SJSA1 (cell line): ENCODE data around the gene DAO. TPM values are rescaled to one million over a fixed set of nuclear protein-coding genes. Genes with fewer than 3 reads are reported as not detected.
A peak's percentile ranks its signal among the peaks of the same experiment; 100 is the strongest.
"Not testable (repeated sequence)": the region's sequence is repeated elsewhere in the genome, so short reads cannot be mapped to it uniquely, and the experiment has no call there.

Source experiments
- DNase-seq, 2 experiments: peaks; one replicate each; pipeline ENCODE4 v3.0.0-alpha.2; 2015 to 2020; ENCODE audit warnings: low spot score in 2 of 2, low read depth in 1 of 2
- H3K27ac ChIP-seq: fragments of 250-450 bp; sonication (Bioruptor Pico); 2 replicates; pipeline ENCODE4 v1.5.1; 2020; ENCODE audit warnings: mild to moderate bottlenecking, moderate library complexity
- H3K27me3 ChIP-seq: fragments of 250-450 bp; sonication (Bioruptor Pico); replicated peaks from 2 replicates; pipeline ENCODE4 v1.5.1; 2020; ENCODE audit warnings: mild to moderate bottlenecking, moderate library complexity
- H3K36me3 ChIP-seq: fragments of 250-450 bp; sonication (Bioruptor Pico); 2 replicates; pipeline ENCODE4 v1.5.1; 2020; ENCODE audit warnings: mild to moderate bottlenecking
- H3K4me1 ChIP-seq: fragments of 250-450 bp; sonication (Bioruptor Pico); replicated peaks from 2 replicates; pipeline ENCODE4 v1.6.1; 2021; ENCODE audit warnings: mild to moderate bottlenecking
- H3K4me3 ChIP-seq: fragments of 250-450 bp; sonication (Bioruptor Pico); 2 replicates; pipeline ENCODE4 v1.5.1; 2020; ENCODE audit warnings: mild to moderate bottlenecking
- H3K9me3 ChIP-seq: fragments of 250-450 bp; sonication (Bioruptor Pico); replicated peaks from 2 replicates; pipeline ENCODE4 v1.5.1; 2020; ENCODE audit warnings: mild to moderate bottlenecking
- total RNA-seq: library from RNA; depleted of rRNA; stranded (reverse); fragments of >200 nt; shearing (Covaris generic); gene quantifications from 2 replicates; pipeline ENCODE4 v1.2.3, GENCODE V29; 2014

The DAO gene
- total RNA-seq, 1 experiment from 2014 or later: not detected

DNA sequence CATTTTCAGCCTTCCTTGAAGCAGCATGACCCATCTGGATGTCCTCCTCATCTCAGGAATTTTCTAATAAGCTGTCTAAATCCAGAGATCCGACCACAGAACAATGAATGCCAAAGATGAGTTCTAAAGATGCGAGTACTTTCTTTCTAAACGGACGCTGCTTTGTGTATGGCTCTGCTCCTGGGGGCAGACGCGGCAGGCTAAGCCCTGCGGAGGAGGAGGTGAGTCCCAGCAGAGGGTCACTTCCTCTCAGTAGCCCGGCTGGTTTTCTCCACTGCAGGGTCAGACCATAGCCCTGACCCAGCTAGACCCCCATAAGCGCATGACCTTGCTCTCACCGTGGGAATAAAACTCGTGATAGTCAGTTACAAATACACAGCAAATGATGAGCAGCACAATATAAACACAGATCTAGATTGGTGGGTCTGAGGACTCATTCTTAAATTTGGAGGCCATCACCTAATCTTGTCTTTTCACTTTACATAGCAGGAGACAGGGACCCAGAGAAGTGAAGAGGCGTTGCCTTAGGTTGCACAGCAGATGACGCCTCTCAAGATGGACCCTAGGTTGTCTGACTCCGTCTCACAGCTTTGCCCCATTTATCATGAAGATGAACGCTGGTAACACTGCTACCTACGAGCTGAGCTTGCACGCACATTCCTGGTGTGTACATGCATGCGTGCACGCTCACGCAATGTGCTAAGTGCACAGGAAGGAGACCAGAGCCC is 39.1 kb upstream of the DAO start:
- peaks cover 72% of the 10 kb centered on the region for H3K36me3 ChIP-seq
- no peaks in the 10 kb centered on the region for H3K9me3 ChIP-seq
- no peaks in the 10 kb centered on the region for H3K27me3 ChIP-seq
- DNase-seq: peak in 1 of 2 experiments; percentile 60
- H3K4me3 ChIP-seq: no peak overlapping the region
- H3K4me1 ChIP-seq: peaks cover 81% of the 10 kb centered on the region
- peak overlapping the region; percentile 99 for H3K27ac ChIP-seq

- H3K4me3 ChIP-seq, H3K27me3 ChIP-seq, H3K27ac ChIP-seq, H3K9me3 ChIP-seq, DNase-seq: not testable (repeated sequence)
- Histone ChIP-seq H3K4me1 (peaks cover 72% of the 10 kb centered on the region), H3K36me3 (peaks cover 74% of the 10 kb centered on the region)
These were observed 38.1 kb upstream of the DAO start for GRCh38 chr12:108841825-108842224.

DNA sequence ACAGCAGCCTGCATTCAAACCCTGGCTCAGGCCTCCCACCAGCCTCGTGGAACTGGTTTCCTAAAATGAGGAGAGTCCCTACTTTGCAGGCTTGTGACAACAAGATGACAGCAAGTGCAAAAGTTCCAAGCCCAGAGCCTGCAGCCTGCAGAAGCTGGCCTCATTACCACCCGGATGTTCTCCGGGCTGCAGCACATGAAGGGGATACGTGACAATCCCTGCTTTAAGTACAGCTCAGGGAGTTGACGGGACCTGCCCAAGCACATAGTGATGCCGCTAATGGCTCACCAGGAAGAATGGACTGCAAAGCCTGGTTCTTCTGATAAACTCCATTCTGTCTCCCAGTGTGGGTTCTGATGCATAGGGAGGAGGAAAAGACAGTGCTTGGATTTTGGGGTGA is 37.5 kb upstream of the DAO start:
- peaks cover 67% of the 10 kb centered on the region for H3K4me1 ChIP-seq
- H3K27me3 ChIP-seq: no peaks in the 10 kb centered on the region
- H3K36me3 ChIP-seq: peaks cover 74% of the 10 kb centered on the region
- H3K4me3 ChIP-seq: no peak overlapping the region
- no peak overlapping the region for H3K27ac ChIP-seq
- no peaks in the 10 kb centered on the region for H3K9me3 ChIP-seq
- DNase-seq: no peak

DNA sequence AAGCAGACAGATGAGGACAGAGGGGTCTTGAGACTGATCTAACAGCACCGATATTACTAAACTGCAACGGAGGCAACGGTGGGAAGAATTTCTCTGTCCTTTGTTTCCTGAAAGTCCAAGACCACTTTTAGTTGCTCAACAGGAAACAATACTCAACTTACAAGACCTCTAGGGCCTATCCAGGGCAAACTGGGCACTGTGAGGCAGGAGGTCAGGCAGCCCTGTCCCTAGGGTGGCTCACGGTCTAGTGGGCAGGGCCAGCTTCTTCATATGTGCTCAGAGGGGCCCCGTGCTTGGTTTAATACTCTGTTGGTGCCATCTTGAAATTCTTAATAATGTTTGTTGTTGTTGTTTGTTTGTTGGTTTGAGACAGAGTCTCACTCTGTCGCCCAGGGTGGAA is 36.7 kb upstream of the DAO start:
- Histone ChIP-seq H3K27ac (peak overlapping the region; percentile 60), H3K4me1 (peaks cover 59% of the 10 kb centered on the region), H3K9me3 (no peaks in the 10 kb centered on the region), H3K4me3 (no peak overlapping the region), H3K36me3 (peaks cover 79% of the 10 kb centered on the region), H3K27me3 (no peaks in the 10 kb centered on the region)
- no peak for DNase-seq

DNA sequence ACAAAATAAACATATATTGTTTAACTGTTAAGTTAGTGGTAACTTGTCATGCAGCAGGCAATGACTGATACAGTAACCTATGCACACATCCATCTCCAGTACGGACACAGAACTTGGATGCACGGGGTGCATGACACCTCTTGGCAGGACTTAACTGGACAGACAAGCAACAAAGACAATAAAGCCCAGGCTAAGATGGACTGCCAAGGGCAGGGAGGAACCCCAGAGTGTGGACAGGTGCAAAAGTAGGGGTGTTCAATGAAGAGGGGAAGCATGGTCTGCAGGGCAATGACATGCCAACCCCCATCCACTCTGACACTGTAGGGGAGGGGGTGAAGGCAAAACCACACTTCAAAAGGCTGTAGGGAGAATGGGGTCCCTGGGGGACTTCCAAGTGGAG is 34.2 kb upstream of the DAO start:
- no peak for DNase-seq
- no peak overlapping the region for H3K27ac ChIP-seq
- peaks cover 82% of the 10 kb centered on the region for H3K36me3 ChIP-seq

DNA sequence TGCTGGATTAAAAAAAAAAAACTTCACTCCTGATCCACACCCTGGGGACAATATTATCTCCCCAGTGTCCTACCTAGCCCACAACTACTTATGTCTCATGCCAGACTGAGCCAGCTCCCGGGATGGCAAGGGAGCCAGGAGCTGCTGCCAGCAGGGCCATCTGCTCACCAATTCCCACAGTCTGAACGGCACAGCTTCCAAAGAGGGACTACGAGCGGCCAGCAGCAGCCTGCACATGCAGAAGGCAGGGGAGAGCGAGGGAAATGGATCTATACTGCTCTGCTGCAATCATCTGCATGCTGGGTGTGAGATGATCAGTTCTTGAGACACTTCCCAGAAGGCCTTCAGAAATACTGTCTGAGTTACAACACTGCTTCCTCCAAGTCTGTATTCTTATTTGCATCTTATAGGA is 33.6 kb upstream of the DAO start:
- Histone ChIP-seq H3K9me3 (no peaks in the 10 kb centered on the region), H3K27me3 (no peaks in the 10 kb centered on the region), H3K4me3 (no peak overlapping the region), H3K27ac (no peak overlapping the region), H3K4me1 (peaks cover 46% of the 10 kb centered on the region), H3K36me3 (peaks cover 81% of the 10 kb centered on the region)
- no peak for DNase-seq

More for the DNA sequence above, 34.2 kb upstream of the DAO start:
- Histone ChIP-seq H3K4me1 (peaks cover 46% of the 10 kb centered on the region), H3K4me3 (no peak overlapping the region), H3K27me3 (no peaks in the 10 kb centered on the region), H3K9me3 (no peaks in the 10 kb centered on the region)

DNA sequence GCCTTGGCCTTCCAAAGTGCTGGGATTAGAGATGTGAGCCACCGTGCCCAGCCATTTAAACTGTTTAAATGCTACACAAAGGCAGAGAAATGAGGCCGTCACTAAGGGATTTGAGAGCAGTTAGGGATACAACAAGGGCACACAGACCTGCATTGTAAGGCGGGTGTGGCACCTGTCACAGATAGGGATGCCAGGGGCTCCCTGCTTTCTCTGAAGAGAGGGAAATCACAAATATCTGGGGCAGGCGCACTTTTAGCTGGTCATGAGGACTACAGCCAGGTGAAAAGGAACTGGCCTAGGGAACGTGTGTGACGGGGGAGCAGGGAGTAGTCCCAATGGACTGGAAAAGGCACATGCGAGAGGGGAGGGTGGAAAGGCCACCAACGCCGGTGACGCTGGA is 32.2 kb upstream of the DAO start:
- peaks cover 82% of the 10 kb centered on the region for H3K36me3 ChIP-seq
- no peak for DNase-seq
- H3K27me3 ChIP-seq: no peaks in the 10 kb centered on the region
- no peak overlapping the region for H3K4me3 ChIP-seq
- peaks cover 38% of the 10 kb centered on the region for H3K4me1 ChIP-seq
- H3K9me3 ChIP-seq: no peaks in the 10 kb centered on the region
- H3K27ac ChIP-seq: no peak overlapping the region

- Histone ChIP-seq H3K36me3 (peaks cover 80% of the 10 kb centered on the region), H3K27ac (peak overlapping the region; percentile 11; the same call in 1 of the 2 replicates), H3K9me3 (no peaks in the 10 kb centered on the region), H3K4me3 (no peak overlapping the region), H3K4me1 (peaks cover 41% of the 10 kb centered on the region), H3K27me3 (no peaks in the 10 kb centered on the region)
- DNase-seq: peak in 1 of 2 experiments; percentile 72
These were observed 30.2 kb upstream of the DAO start for GRCh38 chr12:108849660-108850059.

DNA sequence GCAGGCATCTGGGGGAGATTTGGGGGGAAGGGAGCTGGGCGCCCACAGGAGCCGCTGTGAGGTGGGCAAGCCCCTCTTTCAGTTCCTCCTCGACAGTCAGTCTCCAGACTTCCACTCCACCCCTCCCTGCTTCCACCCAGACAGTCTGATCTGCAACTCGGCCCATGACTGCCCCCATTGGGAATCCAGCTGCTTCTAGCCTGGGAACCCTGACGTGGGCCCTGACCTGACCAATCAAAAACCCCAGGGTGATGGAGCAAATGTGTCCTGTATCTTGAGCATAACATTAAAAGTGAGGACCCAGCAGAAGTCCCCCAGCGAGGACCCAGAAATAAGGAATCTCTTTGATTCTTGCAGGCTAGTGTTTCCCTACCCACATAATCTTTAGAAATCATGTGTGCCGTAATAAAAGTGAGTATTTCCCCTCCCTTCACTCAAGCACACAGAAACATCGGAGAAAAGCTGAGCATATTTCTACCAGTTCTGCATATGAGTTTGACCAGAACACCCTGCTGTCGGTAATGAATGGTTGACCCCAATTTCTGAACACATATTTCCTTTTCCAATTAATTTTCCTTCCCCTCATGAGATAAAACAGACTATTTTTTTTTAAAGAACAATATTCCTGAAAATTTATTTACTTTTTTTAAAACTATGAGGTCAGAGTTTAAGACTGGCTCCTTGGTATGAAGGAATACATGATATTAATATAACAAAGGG is 28.9 kb upstream of the DAO start:
- peak; percentile 59 to 87 for DNase-seq
- Histone ChIP-seq H3K4me3 (no peak overlapping the region), H3K36me3 (peaks cover 78% of the 10 kb centered on the region), H3K27ac (peak overlapping the region; percentile 43), H3K4me1 (peaks cover 55% of the 10 kb centered on the region), H3K27me3 (no peaks in the 10 kb centered on the region), H3K9me3 (no peaks in the 10 kb centered on the region)

DNA sequence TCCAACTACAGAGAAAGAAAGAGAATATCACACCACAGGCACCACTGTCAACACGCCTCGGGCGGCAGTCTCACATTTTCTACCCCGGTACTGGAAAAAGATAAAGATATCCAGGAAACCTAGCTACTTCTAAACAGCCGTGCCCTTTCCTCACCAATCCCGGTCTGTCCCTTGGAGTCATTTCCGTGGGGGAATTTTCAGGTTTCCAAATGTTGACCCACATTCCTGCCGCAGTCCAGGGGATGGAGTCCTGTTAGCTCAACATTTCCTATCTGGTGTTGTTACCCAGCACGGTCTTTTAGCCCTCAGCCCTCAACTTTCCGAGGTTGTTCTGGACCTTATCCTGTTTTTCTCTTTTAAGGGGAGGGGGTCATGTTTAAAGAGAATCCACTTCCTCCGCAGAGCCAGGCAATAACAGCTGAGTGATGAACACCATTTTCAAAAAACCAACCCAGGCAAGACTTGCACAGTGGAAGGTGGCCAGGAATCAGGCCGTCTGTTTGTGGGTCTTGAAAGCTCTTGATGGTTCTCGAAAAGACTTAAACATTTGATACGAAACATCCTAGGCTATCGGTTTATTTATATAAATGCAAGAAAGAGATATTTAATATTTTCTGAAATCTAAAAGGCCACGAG is 27.1 kb upstream of the DAO start:
- no peak for DNase-seq
- H3K4me1 ChIP-seq: peaks cover 65% of the 10 kb centered on the region

GRCh38 chr12:108853426-108853825 is 26.5 kb upstream of the DAO start:
- DNase-seq: no peak
- H3K4me3 ChIP-seq: no peak overlapping the region
- peak overlapping the region; percentile 99 for H3K27ac ChIP-seq
- H3K9me3 ChIP-seq: no peaks in the 10 kb centered on the region
- no peaks in the 10 kb centered on the region for H3K27me3 ChIP-seq
- H3K36me3 ChIP-seq: peaks cover 61% of the 10 kb centered on the region
- H3K4me1 ChIP-seq: peaks cover 71% of the 10 kb centered on the region

More for the DNA sequence above, 27.1 kb upstream of the DAO start:
- peaks cover 68% of the 10 kb centered on the region for H3K36me3 ChIP-seq
- no peaks in the 10 kb centered on the region for H3K27me3 ChIP-seq
- no peaks in the 10 kb centered on the region for H3K9me3 ChIP-seq
- peak overlapping the region; percentile 99 for H3K27ac ChIP-seq
- no peak overlapping the region for H3K4me3 ChIP-seq

DNA sequence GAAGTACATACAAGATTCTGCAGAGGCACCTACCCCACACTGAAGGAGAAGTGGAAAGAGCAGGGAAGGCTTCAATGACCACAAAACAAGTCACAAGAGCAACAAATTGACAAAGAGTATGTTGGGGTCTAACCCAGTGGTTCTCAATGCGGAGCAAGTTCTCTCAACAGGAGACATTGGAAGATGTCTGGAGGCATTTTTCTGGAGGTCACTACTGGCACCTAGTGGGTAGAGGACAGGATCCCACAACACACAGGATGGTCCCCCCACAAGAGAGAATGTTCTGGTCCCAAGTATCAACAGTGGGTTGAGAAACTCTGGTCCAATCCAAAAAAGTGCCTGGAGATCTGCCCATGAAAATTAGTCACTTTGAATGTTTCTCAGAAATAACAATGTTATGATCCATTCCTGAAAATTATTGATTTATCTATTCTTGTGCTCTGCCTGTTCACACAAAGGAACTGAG is 25.9 kb upstream of the DAO start:
- Histone ChIP-seq H3K27me3 (no peaks in the 10 kb centered on the region), H3K4me3 (no peak overlapping the region), H3K4me1 (peaks cover 70% of the 10 kb centered on the region), H3K27ac (peak overlapping the region; percentile 99), H3K36me3 (peaks cover 56% of the 10 kb centered on the region), H3K9me3 (no peaks in the 10 kb centered on the region)
- DNase-seq: peak in 1 of 2 experiments; percentile 64

- peaks cover 64% of the 10 kb centered on the region for H3K4me1 ChIP-seq
- H3K4me3 ChIP-seq: no peak overlapping the region; the same call in 1 of the 2 replicates
- peaks cover 50% of the 10 kb centered on the region for H3K36me3 ChIP-seq
These were observed 25.2 kb upstream of the DAO start for GRCh38 chr12:108854451-108855283.

More at GRCh38 chr12:108854451-108855283, 25.2 kb upstream of the DAO start:
- Histone ChIP-seq H3K27ac (peak overlapping the region; percentile 99), H3K9me3 (no peaks in the 10 kb centered on the region), H3K27me3 (no peaks in the 10 kb centered on the region)
- DNase-seq: peak; percentile 86 to 93
